Amniotic epithelial cell (primary cell): Measurements from ENCODE around the gene DSTN.
A peak's percentile ranks its signal among the peaks of the same experiment; 100 is the strongest.

ENCODE experiments used
- DNase-seq: peaks from one replicate; pipeline ENCODE4 v3.0.0-alpha.2; 2010; ENCODE audit warnings: low read depth

Gene DSTN

DNA sequence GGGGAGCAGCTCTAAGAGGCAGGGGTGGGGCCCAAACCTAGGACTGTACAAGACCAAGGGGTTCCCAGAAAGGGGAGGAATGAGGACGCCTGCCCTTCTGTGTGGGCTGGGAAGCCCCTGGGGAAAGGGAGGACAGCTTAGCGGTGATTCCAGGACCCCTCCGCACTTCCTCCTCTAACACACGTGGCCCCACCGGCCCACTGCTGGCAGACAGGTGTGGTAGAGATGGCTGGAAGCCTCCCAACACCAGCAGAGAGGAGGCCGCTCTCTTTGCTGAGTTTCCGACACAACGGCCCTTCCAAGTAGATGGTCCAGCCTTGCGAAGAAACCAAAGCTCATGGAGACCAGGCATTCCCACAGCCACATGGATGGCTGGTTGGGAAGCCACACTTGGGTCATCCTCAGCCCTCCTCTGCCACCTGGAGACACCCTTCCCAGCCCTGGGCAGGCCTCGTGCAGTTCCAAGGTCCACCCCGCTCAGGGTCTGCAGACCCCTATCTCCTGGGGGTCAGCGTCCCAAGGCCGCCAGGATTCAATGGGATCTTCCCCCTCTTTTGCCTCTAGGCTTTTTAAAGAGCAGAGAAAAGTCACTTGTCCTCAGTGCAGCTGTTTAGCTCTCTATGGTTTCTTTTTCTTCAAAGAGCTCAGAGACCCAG, 68.2 kb downstream of the DSTN start:
- no peak for DNase-seq

DNA sequence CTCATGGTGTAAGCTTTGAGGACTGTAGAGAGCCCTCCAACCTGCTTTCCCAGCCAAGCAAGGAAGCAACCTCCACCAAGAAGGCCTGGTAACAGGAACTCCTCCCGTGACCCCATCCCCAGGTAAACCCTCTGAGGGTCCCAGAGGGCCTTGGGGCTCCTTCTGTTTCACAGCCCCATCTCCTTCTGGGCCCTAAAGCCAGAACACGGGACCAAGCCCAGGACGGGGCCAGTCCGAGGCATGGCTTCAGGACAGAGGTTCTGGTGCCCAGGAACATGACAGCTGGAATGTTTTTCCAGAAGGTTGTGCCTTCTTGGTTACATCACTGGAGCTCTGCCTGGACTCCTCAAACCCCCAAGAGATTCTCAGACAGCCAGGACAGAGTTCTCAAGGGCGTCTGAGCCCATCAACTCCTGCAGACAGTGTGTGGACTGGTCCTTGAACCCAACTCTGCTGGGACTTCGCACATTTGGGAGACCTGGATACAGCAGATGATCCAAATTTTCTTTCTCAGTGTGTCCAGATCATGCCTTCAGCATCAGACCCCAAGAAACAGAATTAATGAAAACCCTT, 69.0 kb downstream of the DSTN start:
- DNase-seq: no peak

DNA sequence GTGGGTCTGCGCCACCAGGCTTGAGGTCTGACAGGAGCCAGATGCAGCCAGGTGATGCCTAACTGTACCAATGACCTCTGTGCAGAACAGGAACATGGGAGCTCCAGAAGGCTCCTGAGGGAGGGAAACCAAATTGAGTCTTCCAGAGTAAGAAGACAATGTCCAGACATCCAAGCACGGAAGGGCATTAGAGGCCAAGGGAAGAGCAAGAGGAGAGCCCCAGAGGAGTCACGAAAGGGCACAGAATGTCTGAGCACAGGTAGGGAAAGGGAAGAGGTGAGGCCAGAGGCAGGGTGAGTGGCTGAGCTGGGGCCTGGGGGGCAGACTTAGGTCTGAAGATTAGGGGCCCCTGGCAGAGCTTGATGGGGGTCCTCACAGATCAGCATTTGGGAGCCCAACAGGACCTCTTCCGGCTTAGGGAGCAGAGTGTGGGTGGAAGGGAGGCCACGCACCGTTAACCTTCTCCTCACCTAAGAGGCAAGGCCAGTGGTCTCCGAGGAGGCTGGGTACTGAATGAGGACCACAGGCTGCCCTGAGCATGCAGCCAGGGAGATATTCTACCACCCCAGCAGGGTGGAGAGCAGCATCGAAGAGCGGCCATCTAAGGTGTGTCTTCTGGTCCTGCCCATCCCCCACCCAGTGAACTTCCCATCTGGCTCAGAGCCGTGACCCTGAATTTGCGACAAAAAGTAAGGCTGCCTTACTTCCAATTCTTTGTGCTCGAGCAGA, 70.4 kb downstream of the DSTN start:
- no peak for DNase-seq

DNA sequence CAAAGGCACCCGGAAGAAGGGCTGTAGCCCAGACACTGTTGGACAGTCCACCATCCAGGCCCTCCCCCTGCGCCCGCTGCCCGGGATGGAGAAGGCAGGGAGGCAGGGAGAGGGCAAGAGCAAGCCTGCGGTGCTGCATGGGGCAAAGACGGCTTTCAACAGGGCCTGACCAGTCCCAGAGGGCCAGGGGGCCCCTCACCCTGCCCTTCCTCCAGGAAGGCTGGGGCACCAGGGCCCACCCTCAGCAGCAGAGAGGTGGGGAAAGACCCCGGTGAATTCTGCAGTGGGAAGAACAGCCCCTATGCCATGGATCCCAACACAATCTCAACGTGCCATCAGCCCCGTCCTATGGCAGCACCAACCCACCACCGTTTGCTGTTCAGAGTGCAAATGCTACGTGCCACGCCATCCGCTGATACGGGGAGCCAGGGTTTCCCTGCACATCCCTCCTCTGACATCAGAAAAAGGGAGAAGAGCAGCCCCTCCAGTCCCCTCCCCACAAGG, 71.1 kb downstream of the DSTN start:
- no peak for DNase-seq

GRCh38 chr20:17641520-17641964, 71.7 kb downstream of the DSTN start:
- no peak for DNase-seq

- DNase-seq: no peak
Measured at GRCh38 chr20:17641993-17642392, 72.1 kb downstream of the DSTN start.

GRCh38 chr20:17642404-17643269, 72.8 kb downstream of the DSTN start:
- DNase-seq: no peak

DNA sequence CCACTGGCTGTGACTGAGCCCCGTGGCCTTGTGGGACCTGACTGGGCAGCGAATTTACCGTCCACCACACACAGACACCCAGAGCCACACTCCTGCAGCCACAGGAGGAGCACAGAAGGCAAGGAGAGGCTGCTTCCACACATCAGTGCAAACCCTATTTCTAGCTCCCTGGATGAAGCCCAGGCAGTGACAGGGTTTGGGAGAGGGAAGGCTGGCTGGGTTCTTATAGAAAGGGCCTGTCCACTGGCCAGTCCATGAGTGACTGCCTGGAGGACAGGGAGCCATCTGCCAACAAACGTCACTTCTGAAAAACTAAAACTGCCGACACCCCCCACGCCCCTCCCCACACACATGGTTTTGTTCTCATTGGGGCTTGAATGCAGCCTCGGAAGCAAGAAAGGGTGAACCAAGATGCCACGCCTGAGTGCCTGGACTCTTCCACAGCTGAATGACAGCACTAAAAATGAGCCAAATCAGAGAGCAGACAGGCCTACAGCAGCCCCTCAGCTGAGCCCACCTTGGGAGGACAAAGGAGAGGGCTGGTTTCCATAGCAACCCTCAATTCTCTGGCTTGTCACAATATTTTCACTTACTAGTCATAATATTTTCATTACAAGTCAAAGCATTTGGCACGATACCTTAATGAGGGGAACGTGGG, 73.8 kb downstream of the DSTN start:
- no peak for DNase-seq

DNA sequence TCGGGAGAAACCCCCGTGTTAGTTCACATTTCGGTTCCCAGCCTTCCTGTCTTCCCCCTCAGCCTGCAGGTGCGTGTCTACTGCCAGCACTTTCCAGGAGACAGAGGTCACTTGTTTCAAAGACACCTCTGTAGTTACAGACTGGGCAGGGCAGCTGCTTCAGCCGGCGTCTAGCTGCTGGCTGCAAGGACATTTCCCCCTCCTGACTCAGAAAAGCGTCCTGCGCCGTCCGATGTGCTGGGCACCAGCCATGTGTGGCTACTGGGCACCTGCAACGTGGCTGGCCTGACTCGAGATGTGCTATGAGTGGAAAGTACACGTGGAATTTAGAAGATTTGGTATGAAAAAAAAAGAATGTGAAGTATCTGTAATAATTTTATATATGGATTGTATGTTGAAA, 74.6 kb downstream of the DSTN start:
- no peak for DNase-seq

- DNase-seq: no peak
Measured at GRCh38 chr20:17645010-17645409, 75.1 kb downstream of the DSTN start.

DNA sequence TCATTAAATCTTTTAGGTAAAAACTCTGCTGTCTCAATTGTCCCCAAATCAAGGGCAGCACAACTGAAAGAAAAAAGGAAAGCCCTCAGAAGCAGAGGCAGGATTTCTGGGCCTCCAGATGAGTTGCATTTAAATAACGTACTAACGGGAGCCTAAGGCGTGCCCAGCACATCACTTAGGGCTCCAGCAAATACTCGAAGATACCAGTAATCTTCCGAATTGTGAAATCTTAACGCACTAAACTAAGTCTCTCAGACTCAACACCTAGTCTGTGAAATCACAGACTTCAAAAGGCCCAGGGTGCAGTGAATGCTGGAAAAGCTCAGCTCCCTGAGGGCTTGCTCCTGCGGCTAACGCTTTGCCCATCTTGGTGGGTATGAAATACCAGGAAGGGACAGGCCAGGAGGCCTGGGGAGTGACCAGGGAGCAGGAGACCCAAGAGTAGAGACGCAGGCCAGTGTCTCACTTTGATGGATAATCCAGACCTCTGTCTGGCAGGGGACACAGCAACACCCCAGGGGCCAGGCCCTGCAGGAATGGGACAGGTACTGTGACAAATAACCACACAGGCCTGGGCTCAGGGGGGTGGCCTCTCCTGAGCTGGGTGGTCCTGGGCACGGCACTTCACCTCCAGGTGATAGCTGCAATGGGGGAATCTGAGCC, 75.8 kb downstream of the DSTN start:
- peak; percentile 80 for DNase-seq

GRCh38 chr20:17646209-17646960, 76.5 kb downstream of the DSTN start:
- DNase-seq: peak; percentile 28

DNA sequence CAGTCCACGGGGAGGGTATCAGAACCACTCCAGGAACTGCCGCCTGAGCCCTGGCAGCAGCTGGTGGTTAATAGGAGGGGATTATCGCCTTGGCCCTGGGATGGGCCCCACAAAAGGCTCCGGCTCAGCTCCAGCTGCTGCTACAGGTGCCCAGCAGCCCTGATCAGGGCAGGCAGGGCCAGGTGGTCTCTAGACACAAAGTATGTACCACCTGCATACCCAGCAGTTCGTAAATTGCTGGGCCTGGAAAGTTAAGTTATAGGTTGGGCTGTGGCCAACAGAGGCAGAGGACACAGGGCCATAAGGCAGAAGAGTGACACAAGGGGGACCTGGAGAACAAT, 77.1 kb downstream of the DSTN start:
- no peak for DNase-seq

DNA sequence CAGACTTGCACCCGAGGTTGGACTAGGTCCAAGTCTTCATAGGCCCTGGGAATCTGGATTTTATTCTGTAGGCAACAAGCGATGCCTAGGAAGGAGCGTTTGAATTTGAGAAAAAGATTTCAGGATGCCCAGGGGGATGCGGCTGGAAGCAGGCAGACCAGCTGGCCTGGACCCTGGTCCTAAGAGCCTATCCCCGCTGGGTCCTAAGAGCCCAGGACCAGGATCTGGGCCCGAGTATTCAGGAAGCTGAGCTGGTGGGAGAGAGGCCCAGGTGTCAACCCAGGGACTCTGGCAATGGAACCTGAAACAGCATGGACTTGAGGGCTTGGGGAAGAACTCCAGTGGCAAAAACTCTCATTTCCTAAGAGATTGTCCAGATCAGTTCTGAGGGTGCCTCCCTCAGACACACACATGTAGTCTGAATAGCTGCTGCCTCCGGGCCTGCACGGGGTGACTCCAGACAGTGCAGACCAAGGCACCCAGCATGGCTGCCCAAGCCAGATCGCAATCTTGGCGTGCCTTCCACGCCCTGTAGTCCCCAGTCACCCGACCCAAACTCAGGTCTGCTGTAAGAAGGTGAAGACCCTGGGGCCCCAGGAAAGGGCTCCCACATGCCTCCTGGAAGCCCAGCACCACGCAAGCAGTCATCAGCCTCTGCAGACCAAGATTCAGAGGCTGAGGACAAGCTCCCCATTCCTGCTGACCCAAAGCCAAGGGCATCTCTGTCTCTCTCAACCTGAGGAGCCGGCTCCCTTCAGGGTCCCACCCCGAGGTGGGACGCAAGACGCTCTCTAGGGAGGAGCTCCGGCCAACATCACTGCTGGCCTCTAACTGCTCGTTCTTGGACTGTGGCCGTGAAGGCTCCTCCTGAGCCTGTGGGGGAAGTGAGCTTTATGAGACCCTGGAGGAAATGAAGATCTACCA, 77.8 kb downstream of the DSTN start:
- DNase-seq: no peak

- peak; percentile 15 for DNase-seq
Measured at GRCh38 chr20:17648315-17648646, 78.4 kb downstream of the DSTN start.

GRCh38 chr20:17648791-17649730, 79.2 kb downstream of the DSTN start:
- no peak for DNase-seq

GRCh38 chr20:17650301-17651128, 80.6 kb downstream of the DSTN start:
- no peak for DNase-seq
